Measurements from ENCODE around the gene LGALS7.
A peak's percentile ranks its signal among the peaks of the same experiment; 100 is the strongest.
"Not testable (repeated sequence)": the region's sequence is repeated elsewhere in the genome, so short reads cannot be mapped to it uniquely, and the experiment has no call there.

LGALS7 gene

DNA sequence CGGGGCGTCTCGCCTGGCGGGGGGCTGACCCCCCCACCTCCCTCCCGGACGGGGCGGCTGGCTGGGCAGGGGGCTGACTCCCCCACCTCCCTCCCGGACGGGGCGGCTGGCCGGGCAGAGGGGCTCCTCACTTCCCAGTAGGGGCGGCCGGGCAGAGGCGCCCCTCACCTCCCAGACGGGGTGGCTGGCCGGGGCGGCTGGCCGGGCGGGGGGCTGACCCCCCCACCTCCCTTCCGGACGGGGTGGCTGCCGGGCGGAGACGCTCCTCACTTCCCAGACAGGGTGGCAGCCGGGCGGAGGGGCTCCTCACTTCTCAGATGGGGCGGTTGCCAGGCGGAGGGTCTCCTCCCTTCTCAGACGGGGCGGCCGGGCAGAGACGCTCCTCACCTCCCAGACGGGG, 24.5 kb upstream of the LGALS7 start:
- DNase-seq = not testable (repeated sequence)

DNA sequence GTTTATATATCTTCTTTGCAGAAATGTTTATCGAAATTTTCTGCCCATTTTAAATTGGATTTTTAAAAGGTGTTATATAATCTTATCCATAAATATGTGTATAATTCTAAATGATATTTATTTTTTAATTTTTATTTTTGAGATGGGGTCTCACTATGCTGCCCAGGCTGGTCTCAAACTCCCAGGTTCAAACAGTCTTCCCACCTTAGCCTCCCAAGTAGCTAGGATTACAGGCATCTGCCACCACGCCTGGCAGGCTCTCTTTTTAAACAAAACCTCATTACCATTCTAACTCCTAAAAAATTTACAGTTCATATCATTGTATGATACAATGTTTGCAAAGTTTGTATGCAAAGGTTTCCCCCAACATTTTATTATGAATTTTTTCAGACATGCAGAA, 22.8 kb upstream of the LGALS7 start:
- no peak for DNase-seq

GRCh38 chr19:38795549-38795948, 22.2 kb upstream of the LGALS7 start:
- DNase-seq = no peak

GRCh38 chr19:38793671-38794070, 20.4 kb upstream of the LGALS7 start:
- DNase-seq = no peak

DNA sequence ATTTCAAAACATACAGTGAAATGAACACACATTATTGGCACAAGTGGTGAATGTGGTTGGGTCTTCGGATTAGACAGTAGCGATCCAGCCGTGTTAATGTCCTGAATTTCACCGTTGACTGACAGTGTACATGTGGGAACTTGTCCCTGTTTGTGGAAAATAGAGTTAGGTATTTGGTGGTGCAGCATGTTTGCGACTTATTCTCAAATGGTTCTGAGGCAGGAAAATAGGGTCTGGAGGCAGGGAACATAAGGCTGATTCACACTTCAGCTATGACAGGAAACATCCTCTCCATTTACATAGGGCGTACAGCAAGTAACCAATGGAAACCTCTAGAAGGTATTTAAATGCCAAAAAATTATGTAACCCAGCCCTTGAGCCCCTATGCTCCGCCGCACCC, 19.9 kb upstream of the LGALS7 start:
- DNase-seq = no peak

DNA sequence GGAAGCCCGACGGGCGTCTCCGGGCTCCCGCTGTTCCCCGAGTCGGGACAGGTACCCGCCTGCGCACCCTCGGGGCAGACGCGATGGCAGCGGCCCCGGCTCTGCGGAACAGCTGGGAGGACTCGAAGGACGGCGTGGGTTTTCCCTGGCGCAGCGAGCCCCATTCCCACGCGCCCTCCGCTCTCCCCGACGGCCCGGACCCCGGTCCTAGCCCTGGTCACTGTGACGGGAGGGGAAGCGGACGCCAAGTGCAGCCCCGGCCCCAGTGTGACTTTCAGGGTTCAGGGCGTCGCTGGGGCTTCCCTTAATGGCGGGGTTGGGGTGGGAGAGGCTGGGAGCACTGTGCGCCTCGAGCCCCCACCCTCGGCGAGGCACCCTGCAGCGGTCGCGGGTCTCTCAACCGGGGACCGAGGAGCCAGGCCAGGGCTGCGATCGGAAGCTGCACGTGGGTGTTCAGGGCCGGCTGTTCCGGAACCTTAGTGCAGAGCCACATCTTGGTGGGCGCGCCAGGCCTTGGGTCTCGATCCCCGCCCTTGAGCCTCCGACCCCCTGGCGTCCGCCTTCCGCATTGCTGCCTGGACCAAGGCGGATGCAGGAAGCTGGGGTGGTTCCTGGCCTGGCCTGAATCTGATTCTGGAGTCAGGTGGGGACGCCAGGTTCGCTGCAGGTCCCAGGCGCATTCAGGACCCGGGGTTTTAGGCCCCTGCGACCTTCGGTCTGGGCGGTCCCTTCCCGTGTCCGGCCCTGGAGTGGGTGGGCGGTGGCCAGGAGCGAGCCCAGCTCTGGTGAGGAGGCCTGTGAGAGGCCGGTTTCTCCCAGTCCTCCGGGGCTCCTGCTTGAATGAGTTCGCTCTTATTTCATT, 19.2 kb upstream of the LGALS7 start:
- DNase-seq = peak; percentile 44

GRCh38 chr19:38791451-38792064, 18.2 kb upstream of the LGALS7 start:
- DNase-seq = not testable (repeated sequence)

- DNase-seq = not testable (repeated sequence)
These were observed 17.4 kb upstream of the LGALS7 start for GRCh38 chr19:38790507-38791403.

DNA sequence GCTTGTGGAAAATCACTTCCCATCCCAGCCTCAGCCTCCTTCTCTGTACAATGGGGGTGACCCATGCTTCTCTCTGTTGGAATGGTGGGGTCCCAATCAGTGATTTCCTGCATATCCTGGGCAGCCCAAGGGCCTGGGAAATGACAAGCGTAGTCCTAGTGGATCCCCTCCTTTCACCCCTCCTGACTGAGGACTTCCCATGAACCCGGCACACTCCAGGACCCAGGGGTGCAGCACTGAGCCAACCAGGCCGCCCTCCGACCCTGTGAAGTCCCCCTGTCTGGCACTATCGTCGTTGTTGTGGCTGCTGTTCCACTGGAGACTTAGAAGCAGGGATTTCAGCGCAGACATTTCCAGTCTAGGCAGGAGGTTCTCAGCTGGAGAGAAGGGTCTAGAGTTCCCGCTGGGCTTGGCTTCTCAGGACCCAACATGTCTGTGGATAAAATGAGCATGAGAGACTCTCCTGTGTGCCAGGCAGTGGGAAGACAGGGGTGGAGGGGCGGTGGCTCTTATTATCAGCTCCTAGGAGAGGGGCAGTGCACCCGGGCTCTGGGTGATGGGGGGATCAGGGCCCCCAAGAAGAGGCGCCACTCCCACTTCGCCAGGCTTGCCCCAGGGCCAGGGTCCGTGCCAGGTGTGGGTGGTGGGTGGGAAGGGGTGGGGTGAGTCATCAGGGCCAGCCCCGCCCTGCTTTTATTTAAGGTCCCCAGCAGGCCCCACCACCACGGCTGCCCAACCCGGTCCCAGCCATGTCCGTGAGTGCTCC, 15.3 kb upstream of the LGALS7 start, which contains the start of gene LGALS7B:
Gene LGALS7B (plus strand): TSS at position 723 of the 766 bp plus-strand sequence. CDS start 27 bp downstream, at position 750.
- no peak for DNase-seq

- no peak for DNase-seq
These were observed 13.4 kb upstream of the LGALS7 start for GRCh38 chr19:38786572-38787265.

GRCh38 chr19:38786061-38786460, 12.7 kb upstream of the LGALS7 start:
- not testable (repeated sequence) for DNase-seq

DNA sequence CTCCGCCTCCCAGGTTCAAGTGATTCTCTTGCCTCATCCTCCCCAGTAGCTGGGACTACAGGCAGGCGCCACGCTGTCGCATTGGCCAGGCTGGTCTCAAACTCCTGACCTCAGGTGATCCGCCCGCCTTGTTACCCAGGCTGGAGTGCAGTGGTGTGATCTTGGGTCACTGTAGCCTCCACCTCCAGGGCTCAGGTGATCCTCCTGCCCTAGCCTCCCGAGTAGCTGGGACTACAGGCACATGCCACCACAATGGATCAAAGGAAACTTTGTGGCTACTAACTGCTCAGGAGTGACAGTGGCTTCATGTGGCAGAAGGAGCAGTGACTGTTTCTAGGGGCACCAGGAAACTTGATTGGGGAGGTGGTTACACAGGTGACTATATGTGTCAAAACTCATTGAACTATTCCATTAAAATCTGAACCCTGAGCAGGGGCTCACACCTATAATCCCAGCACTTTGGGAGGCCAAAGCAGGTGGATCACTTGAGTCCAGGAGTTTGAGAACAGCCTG, 11.9 kb upstream of the LGALS7 start:
- no peak for DNase-seq

DNA sequence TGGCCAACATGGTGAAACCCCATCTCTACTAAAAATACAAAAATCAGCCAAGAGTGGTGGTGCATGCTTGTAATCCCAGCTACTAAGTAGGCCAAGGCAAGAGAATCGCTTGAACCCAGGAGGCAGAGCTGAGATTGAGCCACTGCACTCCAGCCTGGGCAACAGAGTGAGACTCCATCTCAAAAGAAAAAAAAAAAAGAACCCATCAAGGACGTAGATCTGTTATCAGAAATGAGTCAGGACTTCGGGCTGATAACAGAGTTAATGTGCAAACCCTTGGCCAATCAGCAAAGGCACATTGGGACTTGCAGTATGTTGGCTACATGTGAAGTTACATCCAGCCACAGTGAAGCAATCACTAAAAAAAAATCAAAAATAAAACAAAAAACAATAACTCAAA, 10.9 kb upstream of the LGALS7 start:
- no peak for DNase-seq

- DNase-seq = not testable (repeated sequence)
These were observed 8.9 kb upstream of the LGALS7 start for GRCh38 chr19:38782212-38782611.

DNA sequence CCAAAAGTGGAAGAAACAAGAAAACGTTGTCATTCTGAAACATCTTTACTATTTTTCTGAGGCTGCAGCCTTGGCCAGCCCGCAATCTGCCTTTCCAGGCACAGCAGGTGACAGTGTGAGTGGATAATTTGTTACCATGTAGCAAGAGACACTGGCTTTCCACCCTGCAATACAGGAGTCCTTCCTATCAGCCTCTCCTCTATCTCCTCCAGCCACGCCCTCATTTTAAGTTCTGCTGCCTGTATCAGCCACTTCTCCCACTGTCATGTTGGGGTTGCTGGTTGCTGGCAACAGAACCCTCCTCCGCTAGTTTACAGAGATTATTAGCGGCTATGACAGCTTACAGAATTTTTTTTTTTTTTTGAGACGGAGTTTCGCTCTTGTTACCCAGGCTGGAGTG, 7.7 kb upstream of the LGALS7 start:
- no peak for DNase-seq

- no peak for DNase-seq
These were observed 7.1 kb upstream of the LGALS7 start for GRCh38 chr19:38780443-38780842.

DNA sequence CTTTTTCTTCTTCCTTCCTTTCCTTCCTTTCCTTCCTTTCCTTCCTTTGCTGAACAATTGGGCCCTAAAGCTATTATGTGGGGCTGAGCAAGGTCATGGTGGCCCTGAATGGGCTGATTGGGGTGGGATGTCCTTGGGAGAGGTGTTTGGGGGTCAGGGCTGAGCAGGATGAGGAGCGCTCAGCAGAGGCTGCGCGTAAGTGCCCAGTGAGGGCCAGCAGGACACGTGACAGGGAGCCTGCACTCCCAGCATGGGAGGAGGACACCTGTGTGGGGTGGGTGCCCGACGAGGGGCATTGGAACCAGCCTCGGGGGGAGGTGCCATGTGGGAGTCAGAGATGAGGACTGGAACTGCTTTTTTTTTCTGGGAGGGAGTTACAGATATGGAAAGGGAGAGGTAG, 5.4 kb upstream of the LGALS7 start:
- no peak for DNase-seq

DNA sequence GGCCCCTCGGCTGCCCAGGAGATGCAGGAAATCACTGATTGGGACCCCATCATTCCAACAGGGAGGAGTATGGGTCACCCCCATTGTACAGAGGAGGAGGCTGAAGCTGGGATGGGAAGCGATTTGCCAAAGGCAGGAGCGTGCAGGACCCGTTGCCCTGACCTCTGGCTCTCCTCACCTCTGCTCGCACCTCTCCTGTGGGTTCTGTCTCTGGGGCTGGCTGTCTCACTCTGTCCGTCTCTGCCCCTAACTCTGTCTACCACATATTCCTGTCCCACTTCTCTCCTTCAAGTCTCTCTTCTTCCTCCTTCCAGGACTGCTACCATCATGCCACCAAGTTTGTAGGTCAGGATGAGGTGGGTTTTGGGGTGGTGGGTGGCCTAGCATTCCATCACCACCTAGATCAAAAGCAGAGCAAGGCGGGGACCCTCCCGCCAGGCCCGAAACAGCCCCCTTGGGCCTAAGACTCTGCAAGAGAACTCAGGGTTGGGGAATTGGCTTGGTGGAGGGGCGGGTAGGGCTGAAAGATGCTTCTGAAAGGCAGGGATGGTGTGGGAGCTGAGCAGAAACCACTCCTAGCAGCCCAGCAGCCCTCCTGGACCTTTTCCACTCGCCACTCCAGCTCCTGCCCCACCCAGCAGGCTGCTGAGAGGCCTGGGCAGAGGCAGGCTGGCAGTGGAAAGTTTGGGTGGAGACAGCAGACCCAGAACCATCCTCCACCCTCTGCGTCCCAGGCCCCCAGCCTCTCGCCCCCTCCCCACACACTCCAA, 1.0 kb upstream of the LGALS7 start:
- no peak for DNase-seq

DNA sequence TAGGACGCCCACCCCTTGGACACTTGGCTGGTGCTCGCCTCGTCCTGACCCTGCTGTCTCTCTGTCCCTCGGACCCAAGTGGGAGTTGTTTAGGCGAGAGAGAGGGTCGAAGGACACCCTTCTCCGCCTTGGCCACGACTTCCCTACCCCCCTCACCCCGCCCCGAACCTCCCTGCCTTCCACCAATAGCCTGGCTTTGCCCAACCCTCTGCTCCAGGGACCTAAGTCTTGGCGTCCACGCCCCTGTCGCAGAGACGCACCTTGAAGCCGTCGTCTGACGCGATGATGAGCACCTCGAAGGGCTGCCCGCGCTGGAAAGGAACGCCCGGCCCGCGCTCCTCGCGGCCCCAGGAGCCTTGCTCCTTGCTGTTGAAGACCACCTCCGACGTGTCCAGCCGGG, 1.7 kb downstream of the LGALS7 start:
- not testable (repeated sequence) for DNase-seq

GRCh38 chr19:38770949-38771275, 2.4 kb downstream of the LGALS7 start:
- not testable (repeated sequence) for DNase-seq

Measured in CD4-positive, alpha-beta T cell treated with Interleukin-21 for 1 hour (primary cell).